Measurements from ENCODE around the gene SLC51B.
"Not testable (repeated sequence)": the region's sequence is repeated elsewhere in the genome, so short reads cannot be mapped to it uniquely, and the experiment has no call there.

The SLC51B gene

GRCh38 chr15:65085207-65085753, 40.1 kb downstream of the SLC51B start:
- no peak for DNase-seq (ENCODE audit: low read depth in 1 of 2, low spot score in 1 of 2)
- in situ Hi-C loops (cut with HindIII; ENCODE audit: low pct_unique_long_range_greater_than_20kb, low sequenced_read_pairs): no loop called here
- TF ChIP-seq JUND (IDR thresholded peaks at IDR 0.05; ENCODE audit: low read depth): no peak

GRCh38 chr15:65085990-65086679, 40.9 kb downstream of the SLC51B start:
- in situ Hi-C loops (cut with HindIII; ENCODE audit: low pct_unique_long_range_greater_than_20kb, low sequenced_read_pairs): no loop called here
- peak; percentile 51 to 71 for DNase-seq (ENCODE audit: low read depth in 1 of 2, low spot score in 1 of 2)
- no peak for TF ChIP-seq JUND (IDR thresholded peaks at IDR 0.05; ENCODE audit: low read depth)

DNA sequence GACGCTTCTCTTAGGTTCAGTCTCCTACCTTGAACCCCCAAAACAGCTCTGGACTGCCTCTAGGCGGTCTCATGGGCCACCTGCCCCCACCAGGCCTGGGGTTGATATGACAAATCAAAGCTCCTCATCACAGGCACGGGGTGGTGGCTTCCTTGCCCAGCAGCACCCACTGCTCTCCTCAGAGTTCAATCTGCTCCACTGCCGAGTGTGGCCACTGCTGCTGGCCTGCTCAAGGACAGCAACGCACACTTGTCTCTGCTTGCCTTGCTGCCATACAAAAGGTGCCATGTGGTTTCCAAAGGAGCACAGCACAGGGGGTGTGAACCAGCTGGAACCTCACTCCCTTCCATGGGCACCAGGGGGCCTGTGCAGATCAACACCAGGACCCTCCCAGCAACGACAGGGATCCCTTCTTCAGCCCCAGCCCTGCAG, 41.5 kb downstream of the SLC51B start:
- DNase-seq (ENCODE audit: low read depth in 1 of 2, low spot score in 1 of 2): no peak
- in situ Hi-C loops (cut with HindIII; ENCODE audit: low pct_unique_long_range_greater_than_20kb, low sequenced_read_pairs): no loop called here

DNA sequence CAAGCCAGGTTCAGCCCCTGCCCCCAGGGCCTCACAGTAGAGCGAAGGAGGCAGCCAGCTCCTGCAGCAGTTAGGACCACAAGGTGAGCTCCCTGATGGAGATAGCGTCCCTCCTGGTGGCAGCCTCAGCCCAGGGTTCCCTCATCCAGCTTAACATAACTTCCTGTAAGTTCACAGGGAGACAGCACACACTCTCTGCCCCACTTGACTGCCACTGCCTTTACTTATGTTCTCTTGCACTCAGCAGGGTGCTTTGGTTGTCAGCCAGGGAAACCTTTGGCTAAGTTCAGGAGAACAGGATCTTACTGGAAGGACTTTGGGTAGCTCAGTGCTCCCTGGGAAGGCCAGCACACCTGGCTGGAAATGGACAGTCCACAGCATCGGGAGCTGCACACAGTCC, 42.2 kb downstream of the SLC51B start:
- no peak for DNase-seq (ENCODE audit: low read depth in 1 of 2, low spot score in 1 of 2)
- in situ Hi-C loops (cut with HindIII; ENCODE audit: low pct_unique_long_range_greater_than_20kb, low sequenced_read_pairs): no loop called here
- no peak for TF ChIP-seq JUND (IDR thresholded peaks at IDR 0.05; ENCODE audit: low read depth)

More for the DNA sequence above, 41.5 kb downstream of the SLC51B start:
- TF ChIP-seq JUND (IDR thresholded peaks at IDR 0.05; ENCODE audit: low read depth): no peak

- DNase-seq (ENCODE audit: low read depth in 1 of 2, low spot score in 1 of 2): no peak
- in situ Hi-C loops (cut with HindIII; ENCODE audit: low pct_unique_long_range_greater_than_20kb, low sequenced_read_pairs): no loop called here
- TF ChIP-seq JUND (IDR thresholded peaks at IDR 0.05; ENCODE audit: low read depth): no peak
These were observed 42.9 kb downstream of the SLC51B start for GRCh38 chr15:65087873-65088642.

GRCh38 chr15:65088643-65089021, 43.4 kb downstream of the SLC51B start:
- no peak for DNase-seq (ENCODE audit: low read depth in 1 of 2, low spot score in 1 of 2)
- in situ Hi-C loops (cut with HindIII; ENCODE audit: low pct_unique_long_range_greater_than_20kb, low sequenced_read_pairs): no loop called here
- TF ChIP-seq JUND (IDR thresholded peaks at IDR 0.05; ENCODE audit: low read depth): no peak

DNA sequence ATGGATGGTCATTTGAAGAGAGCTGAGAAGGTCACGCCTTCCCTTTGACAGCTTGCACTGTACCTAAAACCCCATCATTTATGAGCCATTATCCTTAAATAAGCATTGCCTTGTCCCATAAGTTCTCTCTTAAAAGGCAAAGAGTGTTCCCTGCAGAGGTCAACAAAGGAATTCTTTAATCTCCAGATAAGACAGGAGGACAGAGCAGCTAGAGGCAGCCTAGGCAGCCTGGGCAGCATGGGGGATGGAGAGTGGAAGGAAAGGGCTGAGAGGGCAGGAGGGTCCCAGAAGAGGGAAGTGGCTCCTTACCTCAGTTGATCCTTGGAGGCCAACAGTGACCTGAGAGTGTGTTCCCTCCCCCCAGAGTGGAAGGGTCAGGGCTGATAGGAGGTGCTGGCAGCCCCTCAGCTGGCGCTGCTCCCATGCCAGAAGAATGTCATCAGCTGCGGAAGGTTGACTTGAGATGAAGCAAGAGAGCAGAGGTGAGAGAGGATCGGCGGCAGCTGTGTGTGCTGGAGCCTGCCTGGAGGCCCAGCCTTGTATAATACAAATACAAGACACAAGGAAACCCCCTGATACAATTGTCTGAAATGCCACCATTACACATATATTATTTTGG, 44.1 kb downstream of the SLC51B start:
- in situ Hi-C loops (cut with HindIII; ENCODE audit: low pct_unique_long_range_greater_than_20kb, low sequenced_read_pairs): no loop called here
- TF ChIP-seq JUND (IDR thresholded peaks at IDR 0.05; ENCODE audit: low read depth): no peak
- no peak for DNase-seq (ENCODE audit: low read depth in 1 of 2, low spot score in 1 of 2)

DNA sequence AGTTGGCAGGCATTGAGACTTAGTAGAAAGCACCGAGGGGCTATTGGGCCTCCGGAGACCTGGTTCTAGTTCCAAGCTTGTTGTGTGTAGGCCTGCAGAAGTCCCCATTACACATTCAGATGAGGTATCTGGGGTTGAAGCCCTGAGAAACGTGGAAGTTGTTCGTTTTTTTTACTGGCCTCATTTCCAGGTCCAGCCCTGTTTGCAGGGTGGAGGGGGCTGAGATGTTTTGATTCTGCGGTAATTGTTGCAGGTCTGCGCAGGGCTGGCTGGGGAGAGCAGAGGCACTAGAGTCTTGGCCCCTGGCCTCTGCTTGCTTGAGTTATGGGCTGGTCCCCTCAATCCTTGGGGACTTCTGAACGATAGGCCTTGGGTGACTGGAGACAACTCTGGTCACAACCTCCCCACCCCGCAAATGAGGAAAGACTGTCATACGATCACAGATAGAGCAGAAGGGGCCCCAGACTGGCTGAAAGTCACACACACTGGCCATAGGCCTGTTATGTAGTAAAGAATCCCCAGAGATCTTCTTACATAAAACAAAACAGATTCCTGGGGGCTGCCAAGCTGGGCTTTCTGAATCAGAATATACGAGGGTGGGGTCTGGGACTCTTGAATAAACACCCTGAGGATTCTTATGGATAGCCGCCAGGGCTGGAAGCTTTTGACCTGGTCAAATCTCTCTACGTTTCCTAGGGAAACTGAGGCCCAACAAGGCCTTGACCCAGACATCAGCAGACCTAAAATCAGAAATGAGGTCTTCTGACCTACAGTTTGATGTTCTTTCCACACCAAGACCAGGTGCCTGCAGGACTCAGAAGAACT, 47.0 kb downstream of the SLC51B start:
- in situ Hi-C loops (cut with HindIII; ENCODE audit: low pct_unique_long_range_greater_than_20kb, low sequenced_read_pairs): no loop called here
- no peak for TF ChIP-seq JUND (IDR thresholded peaks at IDR 0.05; ENCODE audit: low read depth)
- no peak for DNase-seq (ENCODE audit: low read depth in 1 of 2, low spot score in 1 of 2)

- no peak for TF ChIP-seq JUND (IDR thresholded peaks at IDR 0.05; ENCODE audit: low read depth)
- no peak for DNase-seq (ENCODE audit: low read depth in 1 of 2, low spot score in 1 of 2)
- in situ Hi-C loops (cut with HindIII; ENCODE audit: low pct_unique_long_range_greater_than_20kb, low sequenced_read_pairs): no loop called here
These were observed 48.0 kb downstream of the SLC51B start for GRCh38 chr15:65092911-65093792.

DNA sequence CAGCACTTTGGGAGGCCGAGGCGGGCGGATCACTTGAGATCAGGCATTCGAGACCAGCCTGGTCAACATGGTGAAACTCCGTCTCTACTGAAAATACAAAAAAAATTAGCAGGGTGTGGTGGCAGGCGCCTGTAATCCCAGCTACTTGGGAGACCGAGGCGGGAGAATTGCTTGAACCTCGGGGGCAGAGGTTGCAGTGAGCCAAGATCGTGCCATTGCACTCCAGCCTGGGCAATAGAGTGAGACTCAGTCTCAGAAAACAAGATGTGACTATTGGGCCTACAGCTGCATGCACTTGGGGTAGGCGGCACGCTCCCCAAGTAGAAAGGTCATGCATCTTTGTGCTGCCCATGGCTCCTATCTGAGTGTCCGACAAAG, 48.6 kb downstream of the SLC51B start:
- in situ Hi-C loops (cut with HindIII; ENCODE audit: low pct_unique_long_range_greater_than_20kb, low sequenced_read_pairs); DNase-seq (ENCODE audit: low read depth in 1 of 2, low spot score in 1 of 2): not testable (repeated sequence)

GRCh38 chr15:65094294-65094995, 49.3 kb downstream of the SLC51B start:
- TF ChIP-seq JUND (IDR thresholded peaks at IDR 0.05; ENCODE audit: low read depth): no peak
- DNase-seq (ENCODE audit: low read depth in 1 of 2, low spot score in 1 of 2): no peak
- in situ Hi-C loops (cut with HindIII; ENCODE audit: low pct_unique_long_range_greater_than_20kb, low sequenced_read_pairs): no loop called here

Measured in T47D (cell line).